Measurements from ENCODE around the gene ANKRD12. TPM values are rescaled to one million over a fixed set of nuclear protein-coding genes. Genes with fewer than 3 reads are reported as not detected.

Gene ANKRD12
- total RNA-seq, 1 donor from 2014 or later = 125 TPM

DNA sequence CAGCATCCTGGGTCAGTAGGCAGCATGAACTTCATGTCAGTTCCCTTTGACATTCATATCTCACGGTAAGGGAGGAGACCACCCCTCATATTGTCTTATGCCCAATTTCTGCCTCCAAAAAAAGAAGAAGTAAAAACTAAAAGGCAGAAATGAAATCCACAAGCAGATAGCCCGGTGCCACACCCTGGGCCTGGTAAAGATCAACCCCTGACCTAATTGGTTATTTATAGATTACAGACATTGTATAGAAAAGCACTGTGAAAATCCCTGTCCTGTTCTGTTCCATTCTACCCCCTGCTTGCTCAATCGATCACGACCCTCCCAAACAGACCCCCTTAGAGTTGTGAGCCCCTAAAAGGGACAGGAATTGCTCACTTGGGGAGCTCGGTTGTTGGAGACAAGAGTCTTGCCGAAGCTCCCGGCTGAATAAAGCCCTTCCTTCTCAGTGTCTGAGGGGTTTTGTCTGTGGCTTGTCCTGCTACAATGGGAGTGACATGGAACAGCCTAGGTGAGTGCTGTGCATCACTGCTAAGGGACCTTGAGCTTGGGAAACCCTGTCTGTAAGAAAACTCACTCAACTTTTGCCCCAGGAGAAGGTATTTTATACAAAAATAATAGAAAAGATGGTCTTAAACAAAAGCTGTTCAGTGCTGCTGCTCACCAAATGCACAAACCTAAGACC, 23.0 kb upstream of the ANKRD12 start:
- peak overlapping the region; percentile 99 for H3K27ac Mint-ChIP-seq
- H3K4me3 Mint-ChIP-seq = peak overlapping the region; percentile 82
- TF ChIP-seq CTCF (IDR thresholded peaks at IDR 0.05) = no peak
- CTCF ChIA-PET = interaction anchor here (2.0 kb wide), 1 partner anchor 40 kb away, joined by 5 read pairs; no protein-coding TSS in a partner anchor
- ATAC-seq (ENCODE audit: low read depth) (peak; percentile 26), DNase-seq (peak; percentile 37)
- H3K4me1 Mint-ChIP-seq = peaks cover 97% of the 10 kb centered on the region
- no peaks in the 10 kb centered on the region for H3K27me3 Mint-ChIP-seq
- H3K36me3 Mint-ChIP-seq (ENCODE audit: low read depth) = peaks cover 26% of the 10 kb centered on the region
- intact Hi-C loops (cut with micrococcal nuclease) = loop anchor here (1.0 kb wide), 1 partner anchor 10 kb away; no protein-coding TSS in a partner anchor
- POLR2A ChIA-PET = interaction anchor here (0.8 to 9.2 kb wide), 5 partner anchors 10 to 31 kb away, joined by 3 to 257 read pairs (median 6); partner anchors contain the start of genes ANKRD12 and NDUFV2
- no peaks in the 10 kb centered on the region for H3K9me3 Mint-ChIP-seq

DNA sequence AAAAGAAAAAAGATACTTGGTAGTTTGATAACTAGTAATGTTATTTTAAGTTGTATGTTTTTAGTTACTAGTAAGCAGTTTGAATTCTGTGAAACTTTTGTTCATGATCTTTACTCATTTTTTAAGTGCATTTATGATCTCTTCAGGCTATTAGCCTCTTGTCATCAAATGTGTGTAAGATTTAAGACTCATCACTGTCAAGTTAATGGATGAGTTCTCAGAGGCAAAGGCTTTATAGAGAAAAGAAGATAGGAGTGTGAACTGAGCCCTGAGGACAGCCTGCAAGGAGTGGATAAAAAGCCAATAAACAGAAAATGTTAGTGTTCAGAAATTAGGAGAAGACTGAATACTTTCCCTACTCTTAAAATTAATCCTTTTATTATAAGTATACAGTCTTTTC, 20.6 kb upstream of the ANKRD12 start:
- TF ChIP-seq CTCF (IDR thresholded peaks at IDR 0.05) = no peak
- peak overlapping the region; percentile 56 for H3K4me3 Mint-ChIP-seq
- no peaks in the 10 kb centered on the region for H3K9me3 Mint-ChIP-seq
- peaks cover 94% of the 10 kb centered on the region for H3K4me1 Mint-ChIP-seq
- H3K36me3 Mint-ChIP-seq (ENCODE audit: low read depth) = peaks cover 27% of the 10 kb centered on the region
- peak overlapping the region; percentile 99 for H3K27ac Mint-ChIP-seq
- no peaks in the 10 kb centered on the region for H3K27me3 Mint-ChIP-seq
- ChIA-PET CTCF (interaction anchor here (0.7 to 1.6 kb wide), 2 partner anchors 12 to 33 kb away, joined by 3 to 5 read pairs; no protein-coding TSS in a partner anchor), POLR2A (interaction anchor here (0.7 to 9.2 kb wide), 6 partner anchors 12 to 385 kb away, joined by 3 to 257 read pairs (median 24); partner anchors contain the start of genes ANKRD12 and NDUFV2)
- intact Hi-C loops (cut with micrococcal nuclease) = no loop called here
- DNase-seq = no peak
- ATAC-seq (ENCODE audit: low read depth) = no peak

DNA sequence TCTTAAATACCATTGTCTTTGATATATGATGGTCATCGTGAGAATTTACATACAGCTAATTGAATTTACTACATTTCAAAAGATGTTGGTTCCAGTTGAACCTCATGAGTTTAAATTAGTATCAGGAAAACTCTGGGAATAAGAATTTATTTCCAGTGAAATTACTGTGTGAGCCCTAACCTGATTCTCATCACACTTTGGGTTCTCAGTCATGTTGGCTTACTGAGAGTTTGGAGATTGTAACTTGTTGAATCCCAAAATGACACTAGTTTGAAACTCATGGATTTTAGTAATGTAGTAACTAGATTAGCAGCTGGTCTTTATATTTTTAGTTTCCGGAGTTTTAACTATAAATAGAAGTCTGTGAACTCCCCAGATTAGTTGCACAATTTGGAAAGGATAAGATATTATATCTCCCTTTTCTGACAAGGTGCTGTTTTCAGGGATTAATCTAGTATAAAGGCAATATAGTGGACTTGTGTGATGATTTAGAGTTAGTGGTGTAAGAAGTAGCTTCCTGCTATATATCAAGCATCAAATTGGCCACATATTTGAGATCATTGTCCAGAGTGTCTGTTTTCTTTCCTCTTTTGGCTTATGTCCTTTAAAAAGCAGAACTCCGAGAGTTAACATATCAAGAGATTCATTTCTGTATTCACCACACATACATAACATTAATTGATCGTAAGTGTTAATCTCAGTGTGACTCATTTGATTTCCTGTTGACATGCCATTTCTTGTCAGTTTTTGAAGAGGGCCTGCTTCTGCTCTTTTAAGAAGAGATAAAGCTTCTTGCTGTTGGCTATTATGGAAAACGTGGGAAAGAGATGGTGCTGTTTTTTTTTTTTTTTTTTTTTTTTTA, 18.4 kb upstream of the ANKRD12 start:
- ATAC-seq (ENCODE audit: low read depth) = peak; percentile 35
- Mint-ChIP-seq H3K36me3 (ENCODE audit: low read depth) (peaks cover 36% of the 10 kb centered on the region), H3K27ac (peak overlapping the region; percentile 99), H3K27me3 (no peaks in the 10 kb centered on the region), H3K4me1 (peaks cover 84% of the 10 kb centered on the region), H3K4me3 (peak overlapping the region; percentile 86), H3K9me3 (no peaks in the 10 kb centered on the region)
- POLR2A ChIA-PET = interaction anchor here (0.5 to 9.2 kb wide), 20 partner anchors 9 to 216 kb away, joined by 3 to 257 read pairs (median 5); partner anchors contain the start of genes ANKRD12, NDUFV2 and TWSG1
- no peak for TF ChIP-seq CTCF (IDR thresholded peaks at IDR 0.05)
- CTCF ChIA-PET = interaction anchor here (0.8 to 3.4 kb wide), 4 partner anchors 15 to 44 kb away, joined by 3 to 13 read pairs (median 5); partner anchors contain the start of gene ANKRD12
- no peak for DNase-seq
- intact Hi-C loops (cut with micrococcal nuclease) = loop anchor here (1.0 kb wide), 4 partner anchors 10 to 45 kb away; partner anchors contain the start of genes ANKRD12 and NDUFV2

- TF ChIP-seq CTCF (IDR thresholded peaks at IDR 0.05) = no peak
- H3K4me3 Mint-ChIP-seq = peak overlapping the region; percentile 46
- ChIA-PET CTCF (interaction anchor here (1.4 kb wide), 1 partner anchor 47 kb away, joined by 4 read pairs; no protein-coding TSS in a partner anchor), POLR2A (interaction anchor here (0.7 to 5.0 kb wide), 4 partner anchors 9 to 18 kb away, joined by 3 to 41 read pairs (median 5); partner anchors contain the start of gene ANKRD12)
- H3K36me3 Mint-ChIP-seq (ENCODE audit: low read depth) = peaks cover 51% of the 10 kb centered on the region
- ATAC-seq (ENCODE audit: low read depth) = no peak
- peak overlapping the region; percentile 76 for H3K27ac Mint-ChIP-seq
- H3K9me3 Mint-ChIP-seq = no peaks in the 10 kb centered on the region
- H3K27me3 Mint-ChIP-seq = no peaks in the 10 kb centered on the region
- peaks cover 63% of the 10 kb centered on the region for H3K4me1 Mint-ChIP-seq
- no peak for DNase-seq
- intact Hi-C loops (cut with micrococcal nuclease) = no loop called here
Observed at GRCh38 chr18:9120796-9121195, 15.8 kb upstream of the ANKRD12 start.

All from activated B cell treated with CpG ODN at 0.5 μM for 24 hours (primary cell).